Ecto neural progenitor cell (in vitro differentiated cells): Measurements from ENCODE around the gene MUTYH.
"Not testable (repeated sequence)": the region's sequence is repeated elsewhere in the genome, so short reads cannot be mapped to it uniquely, and the experiment has no call there.

ENCODE experiments used
- DNase-seq: peaks from one replicate; pipeline ENCODE4 v3.0.0-alpha.2; 2018; ENCODE audit warnings: low spot score

MUTYH gene

DNA sequence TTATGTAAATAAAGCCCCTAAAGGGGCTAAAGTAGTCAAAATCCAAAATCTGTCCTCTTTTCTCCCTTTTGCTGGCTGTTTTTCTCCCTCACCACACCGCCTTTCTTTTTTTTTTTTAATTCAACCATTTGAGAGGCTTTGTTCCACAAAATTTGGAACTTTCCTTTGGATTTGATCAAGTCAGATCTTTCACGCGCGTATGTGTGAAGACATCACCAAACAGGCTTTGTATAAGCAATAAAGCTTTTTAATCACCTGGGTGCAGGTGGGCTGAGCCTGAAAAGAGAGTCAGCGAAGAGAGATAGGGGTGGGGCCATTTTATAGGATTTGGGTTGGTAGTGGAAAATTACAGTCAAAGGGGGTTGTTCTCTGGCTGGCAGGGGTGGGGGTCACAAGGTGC lies 18.8 kb downstream of the MUTYH start:
- DNase-seq, result no peak

GRCh38 chr1:45319761-45320160 lies 20.5 kb downstream of the MUTYH start:
- DNase-seq, result no peak

- DNase-seq, result no peak
These were observed 23.1 kb downstream of the MUTYH start for GRCh38 chr1:45317166-45317565.

- no peak for DNase-seq
These were observed 26.0 kb downstream of the MUTYH start for GRCh38 chr1:45314266-45314665.

GRCh38 chr1:45306905-45307304 lies 33.3 kb downstream of the MUTYH start:
- DNase-seq, result no peak

DNA sequence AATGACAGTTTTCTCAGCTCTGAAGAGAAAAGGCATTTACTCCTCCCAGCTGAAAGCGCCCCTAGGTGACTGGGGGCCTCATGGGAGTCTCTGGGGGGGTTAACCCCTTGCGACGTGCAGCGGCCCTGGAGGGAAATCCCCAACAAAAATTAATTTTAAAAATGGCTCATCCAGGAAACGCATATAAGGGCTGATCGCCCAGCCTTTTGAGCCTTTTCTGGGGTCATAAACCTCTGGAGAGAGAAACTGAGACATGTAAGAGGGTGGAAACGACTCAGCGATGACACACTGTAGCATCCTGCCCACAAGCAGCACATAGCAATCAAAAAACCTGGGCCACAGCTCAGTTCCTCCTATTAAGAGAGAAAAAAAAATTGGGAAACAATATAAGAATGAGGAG lies 33.9 kb downstream of the MUTYH start:
- no peak for DNase-seq

DNA sequence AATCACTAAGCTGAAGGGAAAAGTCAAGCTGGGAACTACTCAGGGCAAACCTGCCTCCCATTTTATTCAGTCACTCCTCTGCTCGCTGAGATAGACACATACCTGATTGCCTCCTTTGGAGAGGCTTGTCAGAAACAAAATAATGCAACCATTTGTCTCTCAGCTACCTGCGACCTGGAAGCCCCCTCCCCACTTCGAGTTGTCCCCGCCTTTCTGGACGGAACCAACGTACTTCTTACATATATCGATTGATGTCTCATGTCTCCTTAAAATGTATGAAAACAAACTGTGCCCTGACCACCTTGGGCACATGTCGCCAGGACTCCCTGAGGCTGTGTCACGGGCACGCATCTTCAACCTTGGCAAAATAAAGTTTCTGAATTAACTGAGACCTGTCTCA lies 35.0 kb downstream of the MUTYH start:
- DNase-seq, result no peak

DNA sequence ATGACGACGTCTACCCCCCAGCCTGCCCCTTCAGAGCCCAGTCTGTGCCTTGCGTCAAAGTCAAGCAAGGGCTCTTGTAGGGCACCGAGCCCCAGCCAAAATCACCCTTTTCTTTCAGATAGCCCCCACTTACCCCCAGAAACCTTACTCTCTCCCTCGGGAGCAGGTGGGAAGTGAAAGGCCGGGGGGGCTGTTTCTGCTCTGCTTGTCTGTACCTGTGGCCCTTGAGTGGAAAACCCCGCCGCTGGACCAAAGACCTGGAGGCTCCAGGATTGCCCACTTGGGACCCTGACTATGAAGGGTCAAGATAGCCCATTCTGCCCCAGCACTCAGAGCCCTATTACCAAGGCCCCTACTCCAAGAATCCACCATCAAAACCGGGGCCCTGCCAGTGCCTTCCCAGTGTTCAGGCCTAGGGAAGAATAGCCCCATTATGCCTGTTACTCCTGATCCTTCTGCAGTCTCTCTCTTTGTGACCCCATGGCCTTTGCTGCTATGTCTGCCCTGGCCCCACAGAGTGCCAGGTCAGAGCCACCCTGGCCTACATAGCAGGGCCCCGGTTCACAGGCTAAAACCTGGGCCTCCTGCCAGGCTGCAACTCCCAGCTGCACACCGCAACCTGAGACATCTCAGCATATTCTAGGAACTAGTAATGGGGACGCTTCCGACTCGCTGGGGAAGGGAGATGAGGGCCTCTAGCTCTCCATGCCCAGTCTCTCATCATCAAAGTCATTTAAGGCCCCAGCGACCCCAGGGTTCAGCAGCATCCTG lies 35.7 kb downstream of the MUTYH start:
- DNase-seq, result no peak

DNA sequence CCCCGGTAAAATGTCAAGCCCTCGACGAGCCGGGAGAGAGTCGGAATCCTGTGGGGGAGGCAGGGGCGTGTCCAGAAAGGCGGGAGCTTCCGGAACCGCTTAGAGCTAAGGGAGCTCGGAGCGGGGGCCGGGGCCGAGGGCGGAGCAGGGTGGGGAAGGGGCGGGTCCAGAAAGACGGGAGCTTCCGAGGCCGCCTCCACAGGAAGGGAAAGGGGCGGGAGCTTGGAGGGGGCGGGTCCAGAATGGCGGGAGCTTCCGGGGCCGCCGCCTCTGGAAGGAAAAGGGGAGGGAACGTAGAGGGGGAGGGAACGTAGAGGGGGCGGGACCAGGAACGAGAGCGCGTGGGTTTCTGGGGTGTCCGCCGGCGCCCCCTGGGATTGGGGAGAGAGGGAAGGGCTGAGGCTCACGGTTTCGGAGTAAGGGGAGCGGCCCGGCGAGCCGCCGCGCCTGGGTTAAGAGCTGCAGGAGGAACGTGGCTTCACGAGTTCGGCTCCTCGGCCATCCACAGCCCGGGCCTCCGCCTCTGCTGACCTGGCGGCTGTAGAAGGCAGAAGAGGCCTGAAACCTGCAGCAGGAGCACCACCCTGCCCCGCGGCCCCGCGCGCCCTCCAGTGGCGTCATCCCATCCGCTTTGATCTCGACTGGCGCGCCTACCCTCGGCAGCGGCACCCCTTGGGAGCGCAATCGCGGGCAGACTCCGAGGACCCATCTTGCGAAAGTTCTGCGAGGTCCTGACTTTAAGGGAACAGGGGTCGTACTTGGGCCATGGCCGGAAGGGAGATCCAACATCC lies 36.5 kb downstream of the MUTYH start:
- DNase-seq, result peak; percentile 97

GRCh38 chr1:45302505-45303150 lies 37.6 kb downstream of the MUTYH start:
- no peak for DNase-seq

GRCh38 chr1:45300669-45300997 lies 39.6 kb downstream of the MUTYH start:
- DNase-seq, result no peak

DNA sequence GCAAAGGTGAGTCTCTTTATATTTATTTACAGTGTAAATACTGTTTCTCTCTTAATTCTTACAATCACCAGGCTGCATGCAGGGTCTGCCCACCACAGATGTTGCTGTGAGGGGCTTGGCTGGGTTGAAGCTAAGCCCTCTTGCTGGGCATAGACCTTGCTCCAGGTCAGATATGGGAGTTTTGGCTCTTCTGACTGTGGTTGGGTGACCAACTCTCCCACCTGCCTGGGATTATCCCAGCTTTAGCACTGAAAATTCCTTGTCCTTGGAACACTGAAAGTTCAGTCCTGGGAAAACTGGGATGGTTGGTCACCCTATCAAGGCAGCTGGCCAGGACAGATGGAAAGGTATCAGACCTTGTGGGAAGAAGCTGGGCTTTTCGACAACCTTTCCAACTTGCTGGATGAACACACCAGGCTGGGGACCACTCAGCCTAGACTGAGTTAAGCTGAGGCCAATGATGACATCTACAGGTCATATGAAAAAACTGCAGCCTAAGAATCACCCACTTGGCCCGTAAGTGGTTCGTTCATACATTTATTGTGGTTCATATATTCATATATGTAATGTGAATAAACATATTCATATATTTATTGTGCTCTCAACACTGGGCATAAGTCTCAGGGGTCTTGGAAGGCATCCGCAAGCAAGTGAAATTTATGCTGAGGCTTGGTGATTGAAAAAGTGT lies 40.1 kb downstream of the MUTYH start:
- peak; percentile 65 for DNase-seq

- DNase-seq, result no peak
These were observed 40.9 kb downstream of the MUTYH start for GRCh38 chr1:45299296-45299695.

GRCh38 chr1:45297666-45298356 lies 42.4 kb downstream of the MUTYH start:
- no peak for DNase-seq

DNA sequence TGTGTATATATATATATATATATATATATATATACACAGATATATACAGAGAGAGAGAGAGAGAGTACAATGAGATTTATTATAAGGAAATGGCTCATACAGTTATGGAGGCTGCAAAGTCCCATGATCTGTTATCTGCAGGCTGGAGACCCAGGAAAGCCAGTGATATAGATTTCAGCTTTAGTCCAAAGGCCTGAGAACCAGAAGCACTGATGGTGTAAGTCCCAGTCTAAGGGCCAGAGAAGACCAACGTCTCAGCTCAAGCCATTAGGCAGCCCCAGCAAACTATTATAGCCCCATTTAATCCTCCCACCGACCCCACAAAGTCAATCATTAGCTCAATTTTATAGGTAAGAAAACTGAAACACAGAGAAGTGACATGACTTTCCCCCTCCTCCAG lies 48.5 kb downstream of the MUTYH start:
- no peak for DNase-seq

DNA sequence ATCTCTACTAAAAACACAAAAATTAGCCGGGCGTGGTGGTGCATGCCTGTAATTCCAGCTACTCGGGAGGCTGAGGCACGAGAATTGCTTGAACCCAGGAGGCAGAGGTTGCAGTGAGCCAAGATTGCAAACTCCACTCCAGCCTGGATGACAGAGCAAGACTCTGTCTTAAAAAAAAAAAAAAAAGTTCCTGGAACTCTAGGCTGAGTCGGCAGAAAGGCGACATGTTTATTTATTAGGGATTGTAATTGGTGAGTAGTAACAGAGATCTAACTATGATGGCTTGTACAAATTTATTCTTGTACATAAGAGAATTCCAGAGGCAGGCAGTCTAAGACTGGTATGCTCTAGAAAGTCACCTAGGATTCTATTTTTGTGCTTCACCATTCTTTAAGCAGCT lies 49.2 kb downstream of the MUTYH start:
- not testable (repeated sequence) for DNase-seq

GRCh38 chr1:45286521-45286920 lies 53.7 kb downstream of the MUTYH start:
- DNase-seq, result not testable (repeated sequence)

- DNase-seq, result not testable (repeated sequence)
These were observed 55.4 kb downstream of the MUTYH start for GRCh38 chr1:45284858-45285257.

DNA sequence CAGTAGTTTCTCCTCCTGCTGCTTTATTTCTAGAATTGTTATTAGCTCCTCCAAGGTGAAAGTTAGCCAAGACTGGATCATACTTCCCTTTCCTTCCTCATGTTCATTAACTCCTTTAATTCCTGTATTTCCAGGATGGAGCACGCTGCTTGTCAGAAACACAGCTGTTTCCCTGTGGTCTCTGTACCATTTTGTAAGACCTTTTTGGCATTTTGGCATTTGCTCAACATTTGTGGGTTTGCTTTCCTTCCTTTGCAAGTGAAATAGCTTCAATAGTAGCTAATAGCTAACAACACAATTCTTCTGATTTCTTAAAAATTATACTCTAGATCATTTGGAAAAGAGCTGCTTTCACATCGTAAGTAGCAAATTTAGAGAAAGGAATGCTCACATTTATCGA lies 57.9 kb downstream of the MUTYH start:
- DNase-seq, result no peak
